ENCODE results near the gene CPNE8. TPM values are rescaled to one million over a fixed set of nuclear protein-coding genes. Genes with fewer than 3 reads are reported as not detected.

The CPNE8 gene
- polyA plus RNA-seq, 1 donor from 2014 or later: 1.9 TPM

GRCh38 chr12:38949363-38949762 is 44.0 kb upstream of the CPNE8 start:
- Histone ChIP-seq H3K79me2 (replicated peaks; ENCODE audit: insufficient read depth, low read length) (no peaks in the 10 kb centered on the region), H3K4me2 (ENCODE audit: low read length) (no peak overlapping the region), H3F3A (ENCODE audit: insufficient read depth, low read length, poor library complexity, severe bottlenecking) (no peaks in the 10 kb centered on the region), H4K20me1 (ENCODE audit: insufficient read depth) (no peaks in the 10 kb centered on the region), H3K36me3 (ENCODE audit: insufficient read depth, low read length) (no peaks in the 10 kb centered on the region), H3K4me3 (ENCODE audit: low read length) (no peak overlapping the region), H3K27ac (ENCODE audit: low read length) (no peak overlapping the region), H3K9me3 (ENCODE audit: low read length) (no peaks in the 10 kb centered on the region), H3K9me2 (ENCODE audit: insufficient read depth, low read length) (no peaks in the 10 kb centered on the region), H2AFZ (ENCODE audit: low read depth, low read length) (no peak overlapping the region), H3K27me3 (ENCODE audit: insufficient read depth, low read depth, low read length) (no peaks in the 10 kb centered on the region), H3K9ac (ENCODE audit: low read length) (no peak overlapping the region)
- TF ChIP-seq SMC3 (conservative IDR thresholded peaks at IDR 0.05; ENCODE audit: poor library complexity): no peak

DNA sequence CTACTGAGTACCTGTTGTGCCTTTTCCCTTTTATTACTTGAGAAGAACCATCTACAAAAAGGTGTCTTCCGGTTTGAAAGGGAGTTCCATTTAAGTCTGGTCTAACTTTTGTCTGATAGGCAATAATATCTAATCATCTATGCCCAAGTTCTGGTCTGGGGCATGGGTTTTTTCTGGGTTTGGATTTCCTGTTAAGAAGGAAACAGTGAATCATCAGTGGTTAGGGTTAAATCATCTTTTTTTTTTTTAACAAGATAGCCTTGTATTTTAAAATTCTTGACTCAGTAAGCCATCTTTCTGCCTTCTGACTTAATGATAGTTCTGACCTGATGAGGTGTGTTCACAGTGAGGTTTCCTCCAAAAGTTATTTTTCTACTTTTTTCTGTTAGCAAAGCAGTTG is 29.3 kb upstream of the CPNE8 start:
- no peaks in the 10 kb centered on the region for H3K9me2 ChIP-seq (ENCODE audit: insufficient read depth, low read length)
- H3K9ac ChIP-seq (ENCODE audit: low read length): no peak overlapping the region
- no peak overlapping the region for H3K4me3 ChIP-seq (ENCODE audit: low read length)
- H3K4me2 ChIP-seq (ENCODE audit: low read length): no peak overlapping the region
- no peaks in the 10 kb centered on the region for H3K27me3 ChIP-seq (ENCODE audit: insufficient read depth, low read depth, low read length)
- H3F3A ChIP-seq (ENCODE audit: insufficient read depth, low read length, poor library complexity, severe bottlenecking): no peaks in the 10 kb centered on the region
- H3K79me2 ChIP-seq (replicated peaks; ENCODE audit: insufficient read depth, low read length): no peaks in the 10 kb centered on the region
- no peaks in the 10 kb centered on the region for H3K36me3 ChIP-seq (ENCODE audit: insufficient read depth, low read length)
- TF ChIP-seq POLR2AphosphoS5 (IDR thresholded peaks at IDR 0.05) (no peak), EZH2 (IDR thresholded peaks at IDR 0.05; ENCODE audit: borderline replicate concordance, insufficient read depth, low read length, poor library complexity, severe bottlenecking) (no peak), CTCF (IDR thresholded peaks at IDR 0.05; ENCODE audit: poor library complexity, severe bottlenecking) (no peak), TAF1 (IDR thresholded peaks at IDR 0.05; ENCODE audit: low read depth) (no peak), EP300 (conservative IDR thresholded peaks at IDR 0.05; ENCODE audit: poor library complexity, severe bottlenecking) (no peak), MXI1 (conservative IDR thresholded peaks at IDR 0.05; ENCODE audit: poor library complexity, severe bottlenecking) (no peak), RAD21 (conservative IDR thresholded peaks at IDR 0.05) (no peak), REST (IDR thresholded peaks at IDR 0.05; ENCODE audit: borderline replicate concordance) (no peak), SMC3 (conservative IDR thresholded peaks at IDR 0.05; ENCODE audit: poor library complexity) (no peak)
- H3K27ac ChIP-seq (ENCODE audit: low read length): no peak overlapping the region
- H3K9me3 ChIP-seq (ENCODE audit: low read length): no peaks in the 10 kb centered on the region
- H2AFZ ChIP-seq (ENCODE audit: low read depth, low read length): no peak overlapping the region
- H4K20me1 ChIP-seq (ENCODE audit: insufficient read depth): no peaks in the 10 kb centered on the region

DNA sequence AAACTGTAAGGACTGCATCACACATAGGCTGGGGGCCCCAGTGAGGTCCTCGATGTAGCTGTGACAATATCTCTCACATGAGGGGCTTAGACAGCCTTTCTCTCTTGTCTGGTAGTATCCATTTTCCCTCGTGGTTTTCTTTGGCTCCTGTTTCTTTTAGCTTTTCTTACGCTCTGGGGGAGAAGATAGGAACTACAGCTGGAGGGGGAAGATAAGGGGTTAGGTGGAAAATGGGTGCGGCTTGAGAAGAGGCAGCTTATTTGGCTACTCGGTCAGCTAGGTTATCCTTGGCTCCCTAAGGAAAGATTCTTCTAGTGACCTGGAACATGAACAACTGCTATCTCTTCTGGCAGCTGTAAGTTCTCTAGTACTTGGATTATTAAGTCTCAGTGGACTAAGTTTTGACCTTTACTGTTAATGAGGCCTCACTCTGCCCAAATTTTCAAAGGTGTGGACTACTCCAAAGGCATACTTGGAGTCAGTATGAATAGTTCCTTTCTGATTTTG is 28.7 kb upstream of the CPNE8 start:
- H3F3A ChIP-seq (ENCODE audit: insufficient read depth, low read length, poor library complexity, severe bottlenecking): no peaks in the 10 kb centered on the region
- H3K79me2 ChIP-seq (replicated peaks; ENCODE audit: insufficient read depth, low read length): no peaks in the 10 kb centered on the region
- H3K27me3 ChIP-seq (ENCODE audit: insufficient read depth, low read depth, low read length): no peaks in the 10 kb centered on the region
- H2AFZ ChIP-seq (ENCODE audit: low read depth, low read length): no peak overlapping the region
- no peaks in the 10 kb centered on the region for H3K9me3 ChIP-seq (ENCODE audit: low read length)
- H4K20me1 ChIP-seq (ENCODE audit: insufficient read depth): no peaks in the 10 kb centered on the region
- no peak overlapping the region for H3K27ac ChIP-seq (ENCODE audit: low read length)
- no peak overlapping the region for H3K4me2 ChIP-seq (ENCODE audit: low read length)
- TF ChIP-seq TAF1 (IDR thresholded peaks at IDR 0.05; ENCODE audit: low read depth) (no peak), MXI1 (conservative IDR thresholded peaks at IDR 0.05; ENCODE audit: poor library complexity, severe bottlenecking) (no peak), RAD21 (conservative IDR thresholded peaks at IDR 0.05) (no peak), SMC3 (conservative IDR thresholded peaks at IDR 0.05; ENCODE audit: poor library complexity) (no peak), POLR2AphosphoS5 (IDR thresholded peaks at IDR 0.05) (no peak), REST (IDR thresholded peaks at IDR 0.05; ENCODE audit: borderline replicate concordance) (no peak), CTCF (IDR thresholded peaks at IDR 0.05; ENCODE audit: poor library complexity, severe bottlenecking) (no peak), EP300 (conservative IDR thresholded peaks at IDR 0.05; ENCODE audit: poor library complexity, severe bottlenecking) (no peak), EZH2 (IDR thresholded peaks at IDR 0.05; ENCODE audit: borderline replicate concordance, insufficient read depth, low read length, poor library complexity, severe bottlenecking) (no peak)
- no peaks in the 10 kb centered on the region for H3K36me3 ChIP-seq (ENCODE audit: insufficient read depth, low read length)
- H3K9ac ChIP-seq (ENCODE audit: low read length): no peak overlapping the region
- no peak overlapping the region for H3K4me3 ChIP-seq (ENCODE audit: low read length)
- no peaks in the 10 kb centered on the region for H3K9me2 ChIP-seq (ENCODE audit: insufficient read depth, low read length)

All from neural cell (in vitro differentiated cells).